Smooth muscle cell of trachea (primary cell): Measurements from ENCODE around the gene CATSPER2. TPM values are rescaled to one million over a fixed set of nuclear protein-coding genes. Genes with fewer than 3 reads are reported as not detected.

Experiments used
- total RNA-seq: library from RNA; depleted of rRNA; stranded (reverse); fragments of >200 nt; gene quantifications from 2 replicates; pipeline ENCODE4 v1.2.1, GENCODE V29; 2014

Gene CATSPER2
- 0.50 and 3.1 TPM in 2 replicates for total RNA-seq

DNA sequence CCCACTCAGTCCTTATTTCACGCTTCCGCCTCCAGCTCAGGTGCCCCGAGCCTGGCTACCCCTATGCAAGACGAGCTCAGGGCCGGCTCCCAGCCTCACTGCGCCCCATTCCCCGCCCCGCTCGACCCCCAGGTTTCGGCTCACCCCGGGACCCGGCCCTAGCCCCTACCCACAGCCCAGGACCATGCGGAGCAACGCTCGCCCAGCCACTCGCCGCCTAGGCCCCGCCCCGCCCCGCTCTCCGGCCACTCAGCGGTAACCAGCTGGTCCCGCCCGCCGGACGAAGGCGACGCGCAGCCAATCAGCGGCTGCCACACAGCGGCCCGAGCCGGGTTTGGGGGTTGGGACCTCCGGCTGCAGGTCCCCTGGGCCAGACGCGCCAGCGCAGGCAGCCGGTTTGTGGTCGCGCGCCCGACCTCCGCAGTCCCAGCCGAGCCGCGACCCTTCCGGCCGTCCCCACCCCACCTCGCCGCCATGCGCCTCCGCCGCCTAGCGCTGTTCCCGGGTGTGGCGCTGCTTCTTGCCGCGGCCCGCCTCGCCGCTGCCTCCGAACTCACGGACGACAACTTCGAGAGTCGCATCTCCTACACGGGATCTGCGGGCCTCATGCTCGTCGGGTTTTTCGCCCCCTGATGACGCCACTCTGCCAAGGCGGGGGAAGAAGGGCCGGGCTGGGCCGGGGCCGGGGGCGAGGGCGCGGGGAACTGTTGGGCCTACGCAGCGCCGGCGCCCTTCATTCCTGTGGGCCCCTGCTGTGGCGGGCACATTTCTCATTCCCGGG is at the start of gene CATSPER2:
Gene CATSPER2 (minus strand): TSS at position 196 of the 781 bp plus-strand sequence. CDS start 783 bp downstream, outside the sequence.

GRCh38 chr15:43693148-43694022 is 44.7 kb upstream of the CATSPER2 start, which contains the start of gene CKMT1A:
TSS of gene CKMT1A (plus strand) at chr15:43693859. CDS start at chr15:43694051, 192 bp downstream.

GRCh38 chr15:43618700-43619099 is 29.9 kb downstream of the CATSPER2 start, which contains the start of gene STRC:
TSS of gene STRC (minus strand) at chr15:43618800. CDS start at chr15:43618722, 78 bp downstream.

GRCh38 chr15:43593328-43594190 is 55.1 kb downstream of the CATSPER2 start, which contains the start of gene CKMT1B:
TSS of gene CKMT1B (plus strand) at chr15:43594027. CDS start at chr15:43594219, 192 bp downstream.

DNA sequence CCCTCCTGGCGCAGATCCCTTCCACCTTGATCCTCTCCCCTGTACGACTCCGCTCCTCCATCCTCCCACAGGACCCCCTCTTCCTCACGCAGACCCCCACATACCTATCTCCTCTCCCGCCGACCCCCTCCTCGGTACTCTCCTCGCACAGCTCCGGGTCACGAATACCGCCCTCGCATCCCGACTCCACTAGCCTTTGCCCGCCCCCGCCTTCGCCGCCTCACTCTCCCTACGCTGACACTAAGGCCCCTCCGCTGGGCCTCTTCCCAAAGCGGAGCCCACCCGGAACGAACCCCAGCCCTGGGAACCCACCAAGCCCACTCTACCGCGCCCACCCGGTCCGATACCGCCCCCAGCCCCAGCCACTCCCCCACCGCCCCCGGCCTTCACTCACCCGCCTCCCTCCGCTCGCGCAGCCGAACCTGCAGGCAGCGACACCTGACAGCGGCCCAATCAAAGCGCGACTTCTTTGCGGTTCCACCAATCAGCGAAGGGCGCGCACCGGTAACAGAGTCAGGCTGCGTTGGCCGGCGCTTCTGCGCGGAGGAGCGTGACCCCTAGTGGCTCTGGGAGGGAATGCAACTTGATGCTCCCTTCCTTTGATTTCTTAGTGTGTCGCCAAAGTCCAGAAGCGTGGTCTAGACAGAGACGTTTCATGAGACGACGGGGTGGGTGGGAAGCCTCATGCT is 58.7 kb downstream of the CATSPER2 start, which contains the start of gene PPIP5K1:
Gene PPIP5K1 (minus strand): TSS at position 431 of the 689 bp plus-strand sequence. CDS start 5,704 bp downstream, outside the sequence.

Other genes starting within 250 kb of the CATSPER2 start
- 97.1 and 101 TPM in 2 replicates for gene TP53BP1, start 155.7 kb downstream of the CATSPER2 start, total RNA-seq
- gene MAP1A, start 131.2 kb downstream of the CATSPER2 start, total RNA-seq = 150 and 180 TPM in 2 replicates
- 21.1 and 25.8 TPM in 2 replicates for gene PPIP5K1, start 58.6 kb downstream of the CATSPER2 start, total RNA-seq
- gene CKMT1B, start 54.8 kb downstream of the CATSPER2 start, total RNA-seq = not detected in 2 replicates
- gene STRC, start 30.0 kb downstream of the CATSPER2 start, total RNA-seq = 0.17 TPM in 1 of 2 replicates, not detected in the other
- not detected in 2 replicates for gene CKMT1A, start 45.0 kb upstream of the CATSPER2 start, total RNA-seq
- gene PDIA3, start 97.6 kb upstream of the CATSPER2 start, total RNA-seq = 192 and 247 TPM in 2 replicates
- gene ELL3, start 128.1 kb upstream of the CATSPER2 start, total RNA-seq = 3.3 and 7.4 TPM in 2 replicates
- gene SERF2, start 143.5 kb upstream of the CATSPER2 start, total RNA-seq = 593 and 934 TPM in 2 replicates
- 0.15 TPM in 1 of 2 replicates, not detected in the other for gene SERINC4, start 151.4 kb upstream of the CATSPER2 start, total RNA-seq
- gene HYPK, start 151.8 kb upstream of the CATSPER2 start, total RNA-seq = 5.1 and 7.9 TPM in 2 replicates
- 27.6 and 31.1 TPM in 2 replicates for gene MFAP1, start 175.8 kb upstream of the CATSPER2 start, total RNA-seq
- gene WDR76, start 178.2 kb upstream of the CATSPER2 start, total RNA-seq = 4.1 and 24.7 TPM in 2 replicates